Smooth muscle cell (in vitro differentiated cells): ENCODE data around the gene BDKRB1. TPM values are rescaled to one million over a fixed set of nuclear protein-coding genes. Genes with fewer than 3 reads are reported as not detected.

Experiments
- DNase-seq: peaks from one replicate; lab custom pipeline; 2025; ENCODE audit not compliant: unreplicated experiment; lab: John Stamatoyannopoulos, UW
- H2AFZ ChIP-seq: fragments of 200-600 bp; sonication (generic); 2 replicates; pipeline ENCODE4 v1.6.0; 2016; ENCODE audit warnings: antibody characterized with exemption, low read depth, mild to moderate bottlenecking
- H3F3A ChIP-seq: fragments of 200-600 bp; sonication (generic); 2 replicates; pipeline ENCODE4 v1.6.0; 2017; ENCODE audit warnings: antibody characterized with exemption, low read depth
- H3K27ac ChIP-seq: fragments of 200-600 bp; sonication (generic); 2 replicates; pipeline ENCODE4 v1.5.1; 2016; ENCODE audit warnings: low read depth, mild to moderate bottlenecking
- H3K27me3 ChIP-seq: fragments of 200-600 bp; sonication (generic); 2 replicates; pipeline ENCODE4 v1.6.1; 2016; ENCODE audit warnings: low read depth, mild to moderate bottlenecking
- H3K36me3 ChIP-seq: fragments of 200-600 bp; sonication (generic); 2 replicates; pipeline ENCODE4 v1.5.1; 2016; ENCODE audit warnings: low read depth
- H3K4me1 ChIP-seq: fragments of 200-600 bp; sonication (generic); 2 replicates; pipeline ENCODE4 v1.5.1; 2016; ENCODE audit warnings: low read depth
- H3K4me2 ChIP-seq: fragments of 200-600 bp; sonication (generic); 2 replicates; pipeline ENCODE4 v1.6.0; 2016; ENCODE audit warnings: mild to moderate bottlenecking
- H3K4me3 ChIP-seq: fragments of 200-600 bp; sonication (generic); 2 replicates; pipeline ENCODE4 v1.5.1; 2016; ENCODE audit warnings: mild to moderate bottlenecking
- H3K79me2 ChIP-seq: fragments of 200-600 bp; sonication (generic); 2 replicates; pipeline ENCODE4 v1.6.0; 2016; ENCODE audit warnings: low read depth, mild to moderate bottlenecking
- H3K9ac ChIP-seq: fragments of 200-600 bp; sonication (generic); 2 replicates; pipeline ENCODE4 v1.6.0; 2016; ENCODE audit warnings: low read depth
- H3K9me3 ChIP-seq: fragments of 200-600 bp; sonication (generic); replicated peaks from 2 replicates; pipeline ENCODE4 v1.5.1; 2016; ENCODE audit warnings: low read depth
- H4K20me1 ChIP-seq: fragments of 200-600 bp; sonication (generic); 2 replicates; pipeline ENCODE4 v1.6.0; 2016; ENCODE audit warnings: low read depth
- CTCF ChIP-seq: fragments of 200-600 bp; sonication (generic); IDR thresholded peaks from 2 replicates; pipeline ENCODE4 v1.5.1; 2017; ENCODE audit warnings: borderline replicate concordance, mild to moderate bottlenecking, antibody characterized with exemption; ENCODE audit not compliant: insufficient read depth, poor library complexity, severe bottlenecking
- WGBS: methylation state at CpG from one replicate; pipeline ENCODE4 v1.1.7; 2016; ENCODE audit warnings: low lambda C conversion rate; 5-methylcytosine and 5-hydroxymethylcytosine counted together
- polyA plus RNA-seq: library from polyadenylated mRNA; unstranded; fragments of >200 nt; fragmentation: Nextera tagmentation; extraction: Ambion mirVana; gene quantifications from 2 replicates; pipeline ENCODE4 v1.2.1, GENCODE V29; 2016
- total RNA-seq: library from RNA; depleted of rRNA; stranded (reverse); fragments of >200 nt; gene quantifications from 2 replicates; pipeline ENCODE4 v1.2.3, GENCODE V29; 2014

BDKRB1 gene
- total and polyA plus RNA-seq, 2 experiments from 2014 or later, result 28.2 to 29.3 TPM

- no peaks in the 10 kb centered on the region for H3K27me3 ChIP-seq
- H3K4me2 ChIP-seq, result no peak overlapping the region
- H3K4me3 ChIP-seq, result no peak overlapping the region
- H3K9ac ChIP-seq, result no peak overlapping the region
- no peaks in the 10 kb centered on the region for H3K79me2 ChIP-seq
- no peaks in the 10 kb centered on the region for H3F3A ChIP-seq
- no peaks in the 10 kb centered on the region for H3K4me1 ChIP-seq
- TF ChIP-seq CTCF, result peak; percentile 31
- no peak overlapping the region for H2AFZ ChIP-seq
- peaks cover 6% of the 10 kb centered on the region for H4K20me1 ChIP-seq
- peaks cover 3% of the 10 kb centered on the region for H3K36me3 ChIP-seq
- no peak overlapping the region for H3K27ac ChIP-seq
- no peaks in the 10 kb centered on the region for H3K9me3 ChIP-seq
- WGBS, result 15% methylated on average over 4 of the region's 5 CpGs
- DNase-seq, result no peak
These were observed 30.3 kb upstream of the BDKRB1 start for GRCh38 chr14:96225745-96226151.

GRCh38 chr14:96227428-96227827, 28.6 kb upstream of the BDKRB1 start:
- Histone ChIP-seq H3K27ac (no peak overlapping the region), H3K4me2 (no peak overlapping the region), H3K36me3 (peaks cover 3% of the 10 kb centered on the region), H2AFZ (no peak overlapping the region), H3K79me2 (no peaks in the 10 kb centered on the region), H3K4me3 (no peak overlapping the region), H3F3A (no peaks in the 10 kb centered on the region), H4K20me1 (no peaks in the 10 kb centered on the region), H3K27me3 (no peaks in the 10 kb centered on the region), H3K9me3 (no peaks in the 10 kb centered on the region), H3K4me1 (no peaks in the 10 kb centered on the region), H3K9ac (no peak overlapping the region)
- 98% methylated on average over 7 of the region's 7 CpGs for WGBS
- no peak for TF ChIP-seq CTCF
- DNase-seq, result no peak

- no peak for DNase-seq
- H3K4me2 ChIP-seq, result no peak overlapping the region
- H3K27me3 ChIP-seq, result no peaks in the 10 kb centered on the region
- H3K79me2 ChIP-seq, result no peaks in the 10 kb centered on the region
- no peak overlapping the region for H3K4me3 ChIP-seq
- H3K9me3 ChIP-seq, result no peaks in the 10 kb centered on the region
- no peak overlapping the region for H2AFZ ChIP-seq
- WGBS, result 76% methylated on average over 6 of the region's 6 CpGs
- no peak for TF ChIP-seq CTCF
- H3K36me3 ChIP-seq, result no peaks in the 10 kb centered on the region
- no peaks in the 10 kb centered on the region for H3F3A ChIP-seq
- no peak overlapping the region for H3K27ac ChIP-seq
- no peaks in the 10 kb centered on the region for H3K4me1 ChIP-seq
- H4K20me1 ChIP-seq, result no peaks in the 10 kb centered on the region
- no peak overlapping the region for H3K9ac ChIP-seq
These were observed 26.7 kb upstream of the BDKRB1 start for GRCh38 chr14:96229315-96229714.

GRCh38 chr14:96231056-96231455, 25.0 kb upstream of the BDKRB1 start:
- Histone ChIP-seq H3K27me3 (no peaks in the 10 kb centered on the region), H3F3A (no peaks in the 10 kb centered on the region), H3K9ac (no peak overlapping the region), H3K4me3 (no peak overlapping the region), H3K4me2 (no peak overlapping the region), H3K27ac (no peak overlapping the region), H3K4me1 (no peaks in the 10 kb centered on the region), H3K9me3 (no peaks in the 10 kb centered on the region), H2AFZ (no peak overlapping the region), H3K79me2 (no peaks in the 10 kb centered on the region), H3K36me3 (no peaks in the 10 kb centered on the region), H4K20me1 (no peaks in the 10 kb centered on the region)
- no peak for TF ChIP-seq CTCF
- DNase-seq, result no peak
- WGBS, result 92% methylated on average over 4 of the region's 4 CpGs
